Measurements from ENCODE around the gene REV3L.
"Not testable (repeated sequence)": the region's sequence is repeated elsewhere in the genome, so short reads cannot be mapped to it uniquely, and the experiment has no call there.

The REV3L gene

DNA sequence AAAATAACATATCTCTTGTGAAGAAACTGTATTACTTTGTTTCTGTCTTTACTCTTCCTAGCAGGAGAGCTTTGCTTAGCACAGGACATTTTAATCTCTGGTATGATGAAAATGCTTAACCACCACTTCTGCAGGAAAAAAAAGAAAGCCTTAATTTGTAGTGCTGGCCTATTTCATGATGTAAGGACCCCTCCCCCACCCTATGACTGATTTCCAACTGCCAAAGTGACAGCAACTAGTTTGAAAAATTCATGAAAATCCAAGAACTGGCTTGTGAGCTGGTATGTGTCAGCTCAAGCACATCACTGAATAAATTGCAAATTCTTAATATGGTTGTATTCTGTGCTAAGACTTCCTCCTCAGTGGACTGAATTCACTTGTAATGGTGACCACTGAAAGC is 125.3 kb downstream of the REV3L start:
- DNase-seq: no peak

DNA sequence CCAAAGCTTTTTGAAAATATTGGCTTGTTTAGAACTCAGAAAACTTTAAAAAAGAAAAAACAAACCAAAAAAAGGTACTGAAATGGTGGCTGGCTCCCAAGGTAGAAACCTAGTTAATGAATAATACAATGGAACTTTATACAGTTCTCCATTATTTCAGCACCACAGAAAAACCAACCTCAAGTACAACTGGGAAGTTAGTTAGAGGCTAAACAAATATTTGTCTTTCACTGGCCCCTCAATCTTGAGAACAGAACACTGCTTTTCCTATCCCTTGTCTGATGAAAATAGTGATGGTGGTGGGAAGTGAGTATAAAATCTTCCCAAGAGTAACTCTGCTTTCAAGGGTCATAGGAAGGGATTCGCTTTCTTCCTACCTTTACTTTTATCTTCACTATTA is 126.5 kb downstream of the REV3L start:
- no peak for DNase-seq

GRCh38 chr6:111354758-111355555 is 128.1 kb downstream of the REV3L start:
- no peak for DNase-seq

DNA sequence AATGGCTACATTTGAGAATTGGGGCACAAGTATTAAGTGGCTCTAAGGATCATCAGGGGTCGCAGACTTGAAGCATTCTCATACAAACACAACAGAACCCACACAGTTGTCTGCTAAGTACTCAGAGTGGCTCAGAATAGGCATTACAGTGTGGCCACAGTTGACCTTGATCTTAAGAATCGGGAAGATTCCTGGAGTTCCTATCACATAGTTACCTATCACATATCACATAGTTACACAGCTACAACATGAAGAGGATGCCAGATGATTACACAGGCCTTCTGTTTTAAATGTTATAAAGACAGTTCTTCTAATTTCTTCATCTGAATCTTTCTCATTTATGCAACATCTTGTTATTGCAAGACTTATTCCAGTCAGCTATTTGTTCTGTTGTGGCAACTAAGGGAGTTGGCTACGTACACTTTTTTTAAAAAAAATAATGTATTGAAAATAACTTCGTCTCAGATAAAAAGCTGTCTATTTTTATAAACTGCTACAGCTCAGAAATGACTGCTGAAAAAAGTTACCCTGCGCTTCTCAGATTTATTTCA is 129.0 kb downstream of the REV3L start:
- no peak for DNase-seq

DNA sequence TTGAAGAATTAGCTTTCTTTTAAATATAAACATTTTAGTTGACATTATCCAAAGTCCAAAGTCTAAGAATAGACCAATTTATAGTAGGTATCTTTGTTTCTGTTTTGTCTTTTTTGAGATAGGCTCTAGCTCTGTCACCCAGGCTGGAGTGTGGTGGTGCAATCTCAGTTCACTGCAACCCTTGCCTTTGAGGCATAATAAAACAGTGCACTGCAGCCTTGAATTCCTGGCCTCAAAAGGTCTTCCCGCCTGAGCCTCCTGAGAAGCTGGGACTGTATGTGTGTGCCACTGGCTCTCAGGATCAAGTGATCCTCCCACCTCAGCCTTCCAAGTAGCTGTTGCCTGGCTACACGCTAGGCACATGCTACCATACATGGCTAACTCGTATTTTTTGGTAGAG is 135.4 kb downstream of the REV3L start:
- no peak for DNase-seq

DNA sequence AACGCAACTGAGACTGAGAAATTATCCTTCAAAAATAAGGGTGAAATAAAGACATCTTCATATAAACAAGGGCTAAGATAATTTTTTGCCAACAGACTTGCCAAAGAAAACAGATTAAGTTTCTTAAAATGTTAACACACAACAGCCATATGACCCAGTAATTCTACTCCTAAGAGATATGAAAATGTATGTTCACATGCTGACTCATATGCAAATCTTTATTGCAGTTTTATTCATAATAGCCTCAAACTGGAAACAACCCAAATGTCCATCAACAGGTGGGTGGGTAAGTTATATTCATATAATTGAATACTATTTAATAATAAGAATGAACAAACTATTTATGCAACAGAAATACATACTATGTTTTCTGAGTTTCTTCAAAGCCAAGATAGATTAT is 140.1 kb downstream of the REV3L start:
- no peak for DNase-seq

GRCh38 chr6:111339294-111339693 is 143.7 kb downstream of the REV3L start:
- DNase-seq: no peak

- DNase-seq: no peak
These were observed 144.2 kb downstream of the REV3L start for GRCh38 chr6:111338843-111339242.

- DNase-seq: no peak
These were observed 145.2 kb downstream of the REV3L start for GRCh38 chr6:111337829-111338236.

- no peak for DNase-seq
These were observed 153.0 kb downstream of the REV3L start for GRCh38 chr6:111329882-111330633.

DNA sequence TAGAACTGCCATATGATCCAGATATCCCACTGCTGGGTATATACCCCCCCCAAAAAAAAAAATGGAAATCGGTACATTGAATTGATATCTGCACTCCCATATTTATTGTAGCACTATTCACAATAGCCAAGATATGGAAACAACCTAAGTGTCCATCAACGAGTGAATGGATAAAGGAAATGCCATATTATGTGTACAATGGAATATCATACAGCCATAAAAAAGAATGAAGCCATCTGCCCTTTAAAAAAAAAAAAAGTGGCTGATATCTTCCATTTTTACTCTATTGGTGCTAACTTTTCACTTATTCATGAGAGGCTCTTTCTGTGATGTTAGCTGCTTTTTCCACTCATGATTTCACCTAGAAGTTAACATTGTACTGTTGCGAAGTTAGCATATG is 156.5 kb downstream of the REV3L start:
- DNase-seq: no peak

DNA sequence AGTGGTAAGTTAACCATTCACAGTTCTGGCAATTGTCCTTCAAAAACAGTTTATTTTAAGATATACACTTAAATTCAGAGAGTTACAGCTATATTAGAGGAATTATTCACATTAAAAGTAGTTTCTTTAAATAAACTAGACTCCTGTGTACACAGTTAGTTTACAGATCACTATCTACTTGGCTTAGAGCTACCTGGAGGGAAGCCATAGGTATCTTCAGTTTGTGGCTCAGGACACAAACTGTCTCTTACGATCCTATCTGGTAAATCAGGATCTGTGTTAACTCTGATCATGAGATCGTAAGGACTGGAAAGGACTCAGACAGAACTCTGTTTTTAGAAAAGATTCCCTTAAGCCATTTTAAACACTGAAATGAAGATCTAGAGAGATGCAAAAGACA is 160.9 kb downstream of the REV3L start:
- DNase-seq: no peak

- not testable (repeated sequence) for DNase-seq
These were observed 175.1 kb downstream of the REV3L start for GRCh38 chr6:111307950-111308349.

DNA sequence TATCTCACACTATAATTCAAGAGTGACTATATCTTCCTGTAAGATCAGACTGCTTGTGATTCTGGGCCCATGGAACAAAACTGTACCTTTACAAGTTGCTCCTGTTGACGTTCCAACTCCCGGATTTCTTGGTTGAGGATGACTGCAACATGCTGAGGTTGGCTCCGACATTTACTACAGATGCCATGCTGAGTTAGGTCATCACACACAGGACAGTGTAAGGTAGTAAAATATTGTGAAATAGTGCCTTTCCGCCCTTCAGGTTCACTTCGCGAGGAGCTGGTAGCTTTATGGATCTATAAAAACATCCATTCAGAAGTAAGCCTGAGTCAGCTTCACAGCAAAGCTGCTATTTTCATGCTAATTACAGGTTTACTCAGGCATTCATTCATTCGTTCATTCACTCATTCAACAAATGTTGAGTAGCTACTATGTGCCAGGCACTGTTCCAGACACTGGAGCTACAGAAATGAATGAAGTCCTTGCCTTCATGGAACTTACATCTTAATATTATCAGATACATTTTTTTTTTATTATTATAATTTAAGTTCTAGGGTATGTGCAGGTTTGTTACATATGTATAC is 175.7 kb downstream of the REV3L start:
- no peak for DNase-seq

DNA sequence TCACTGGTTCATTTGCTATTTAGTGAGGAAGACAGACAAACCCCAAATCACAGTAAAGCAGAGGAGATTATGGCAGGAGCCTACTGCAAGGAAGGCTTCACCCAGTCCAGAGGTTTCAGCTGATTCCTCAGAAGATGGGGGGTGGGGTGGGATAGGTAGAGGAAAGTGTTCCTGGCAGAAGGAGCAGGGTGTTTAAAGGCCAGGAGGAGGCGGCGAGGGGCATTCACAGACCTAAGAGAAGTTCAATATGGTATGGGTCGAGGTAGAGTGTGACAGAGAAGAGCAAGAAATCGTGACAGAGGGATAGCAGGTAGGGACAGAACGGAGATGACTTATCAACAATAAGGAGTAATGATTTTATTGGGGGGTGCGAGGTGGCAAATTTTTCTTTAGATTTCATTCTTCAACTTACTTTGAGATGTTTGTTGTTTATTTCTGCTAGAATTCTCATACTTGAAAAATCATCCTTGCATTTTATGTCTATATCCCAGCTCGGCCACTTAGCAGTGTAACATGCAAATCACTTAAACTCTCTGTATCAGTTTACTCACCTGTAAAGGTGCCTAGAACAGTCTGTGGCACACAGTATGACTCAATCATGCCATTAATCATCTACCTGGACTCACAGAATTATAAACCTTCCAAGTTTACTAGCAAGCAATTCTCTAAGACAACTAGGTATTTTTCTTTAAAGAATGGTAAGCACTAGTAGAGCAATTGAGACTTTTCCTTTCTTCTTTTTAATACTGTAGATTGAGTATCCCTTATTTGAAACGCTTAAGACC is 176.7 kb downstream of the REV3L start:
- DNase-seq: no peak

DNA sequence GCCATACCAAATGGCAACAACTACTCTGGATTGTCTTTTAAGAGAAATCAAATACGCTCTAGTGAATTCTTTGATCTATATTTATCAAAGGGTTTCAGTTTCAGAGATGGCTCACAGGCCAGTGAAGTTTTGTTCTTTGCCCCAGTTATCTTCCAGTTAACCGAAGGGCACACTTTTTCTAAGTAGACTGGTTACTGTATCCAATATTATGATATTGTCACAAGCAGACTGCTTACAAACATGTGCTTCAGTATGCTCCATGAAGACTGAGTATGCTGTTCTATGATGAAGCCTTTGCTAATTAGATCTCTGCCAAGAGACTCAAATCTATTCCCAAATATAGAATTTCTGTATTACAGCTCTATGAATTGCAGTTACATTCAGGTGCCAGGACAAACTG is 181.1 kb downstream of the REV3L start:
- no peak for DNase-seq

DNA sequence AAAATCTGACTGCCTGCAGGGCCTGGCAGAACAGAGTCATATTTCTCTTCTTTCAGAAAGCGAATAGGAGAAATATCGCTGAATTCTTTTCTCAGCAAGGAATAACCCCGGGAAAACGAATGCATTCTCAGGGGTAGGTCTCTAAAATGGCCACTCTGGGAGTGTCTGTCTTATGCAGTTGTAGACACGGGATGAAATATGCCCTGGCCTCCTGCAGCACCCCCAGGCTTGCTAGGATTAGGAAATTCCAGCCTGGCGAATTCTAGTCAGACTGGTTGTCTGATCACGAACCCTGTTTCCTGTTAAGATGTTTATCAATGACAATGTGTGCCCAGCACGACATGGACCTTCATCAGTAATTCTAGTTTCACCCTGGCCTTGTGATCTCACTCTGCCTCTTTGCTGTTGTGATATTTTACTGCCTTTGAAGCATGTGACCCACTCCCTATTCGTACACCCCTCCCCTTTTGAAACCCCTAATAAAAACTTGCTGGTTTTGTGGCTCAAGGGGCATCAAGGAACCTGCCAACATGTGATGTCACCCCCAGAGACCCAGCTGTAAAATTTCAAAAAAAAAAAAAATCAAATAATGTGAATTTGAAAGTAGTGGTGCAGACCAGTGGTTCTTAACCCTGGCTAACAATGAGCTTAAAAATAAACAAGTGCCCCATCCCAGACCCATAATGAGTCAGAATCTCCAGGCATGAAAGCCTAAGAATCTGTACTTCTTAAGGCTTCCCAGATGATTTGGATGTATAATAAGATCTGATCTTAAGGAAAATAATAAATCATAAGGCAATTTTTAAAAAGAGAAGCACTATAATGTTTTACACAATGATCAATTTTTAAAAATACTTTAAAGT is 181.8 kb downstream of the REV3L start:
- DNase-seq: not testable (repeated sequence)

GRCh38 chr6:111297776-111298175 is 185.2 kb downstream of the REV3L start:
- no peak for DNase-seq

- DNase-seq: no peak
These were observed 188.5 kb downstream of the REV3L start for GRCh38 chr6:111294374-111294967.

- DNase-seq: no peak
These were observed 191.4 kb downstream of the REV3L start for GRCh38 chr6:111291336-111292259.
